HepG2 (cell line): ENCODE results near the gene SNRNP25. TPM values are rescaled to one million over a fixed set of nuclear protein-coding genes. Genes with fewer than 3 reads are reported as not detected.

Experiments
- ARNT ChIP-seq: fragments of 450-650 bp; IDR thresholded peaks from 2 replicates; pipeline ENCODE4 v1.6.1; 2017
- CENPBD1 ChIP-seq: sonication (generic); formaldehyde crosslinking; IDR thresholded peaks from 2 replicates; pipeline ENCODE4 v1.8.0; 2022; ENCODE audit warnings: missing genetic modification reagents, low read depth, mild to moderate bottlenecking, borderline replicate concordance
- CREB3 ChIP-seq: sonication (generic); formaldehyde crosslinking; IDR thresholded peaks from 2 replicates; pipeline ENCODE4 v1.5.0; 2020; ENCODE audit warnings: missing genetic modification reagents
- FOXM1 ChIP-seq: sonication (generic); formaldehyde crosslinking; IDR thresholded peaks from 2 replicates; pipeline ENCODE4 v1.5.0; 2020; ENCODE audit warnings: missing genetic modification reagents
- GLI4 ChIP-seq: sonication (generic); formaldehyde crosslinking; IDR thresholded peaks from 2 replicates; pipeline ENCODE4 v1.5.1; 2020; ENCODE audit warnings: missing genetic modification reagents, mild to moderate bottlenecking, moderate library complexity, borderline replicate concordance
- GLMP ChIP-seq: sonication (generic); formaldehyde crosslinking; IDR thresholded peaks from 2 replicates; pipeline ENCODE4 v1.9.0; 2021; ENCODE audit warnings: missing genetic modification reagents, mild to moderate bottlenecking, borderline replicate concordance
- HNRNPUL1 ChIP-seq: fragments of 200-400 bp; formaldehyde crosslinking; IDR thresholded peaks from 2 replicates; pipeline ENCODE4 v1.6.1; 2017; ENCODE audit warnings: low read depth, mild to moderate bottlenecking, low read length, moderate library complexity
- REST ChIP-seq, 2 experiments: IDR thresholded peaks; 2 replicates each; pipeline ENCODE4 v1.6.1; 2011 to 2012; ENCODE audit warnings: low read length in 2 of 2, borderline replicate concordance in 1 of 2, low read depth in 1 of 2, mild to moderate bottlenecking in 1 of 2, moderate library complexity in 1 of 2
- TCF12 ChIP-seq, 2 experiments: fragments of 450-650 bp in 1 of 2; sonication (generic) in 1 of 2; formaldehyde crosslinking in 1 of 2; IDR thresholded peaks; 2 replicates each; pipeline versions ENCODE4 v1.6.1 to v1.8.0; 2017 to 2022; ENCODE audit warnings: antibody characterized with exemption in 1 of 2, mild to moderate bottlenecking in 1 of 2, missing genetic modification reagents in 1 of 2, moderate library complexity in 1 of 2
- TSC22D2 ChIP-seq: sonication (generic); formaldehyde crosslinking; IDR thresholded peaks from 2 replicates; pipeline ENCODE4 v1.5.1; 2020; ENCODE audit warnings: missing genetic modification reagents, mild to moderate bottlenecking, borderline replicate concordance
- ZFP37 ChIP-seq: sonication (generic); formaldehyde crosslinking; IDR thresholded peaks from 2 replicates; pipeline ENCODE4 v1.4.0; 2020; ENCODE audit warnings: missing genetic modification reagents, borderline replicate concordance
- ZFP91 ChIP-seq: sonication (generic); formaldehyde crosslinking; IDR thresholded peaks from 2 replicates; pipeline ENCODE4 v1.9.0; 2022; ENCODE audit warnings: missing genetic modification reagents, mild to moderate bottlenecking, borderline replicate concordance
- ZHX1 ChIP-seq: sonication (generic); formaldehyde crosslinking; IDR thresholded peaks from 2 replicates; pipeline ENCODE4 v1.8.1; 2022; ENCODE audit warnings: low read depth, mild to moderate bottlenecking, missing genetic modification reagents
- ZNF143 ChIP-seq: sonication (generic); formaldehyde crosslinking; IDR thresholded peaks from 2 replicates; pipeline ENCODE4 v1.4.0; 2020; ENCODE audit warnings: missing genetic modification reagents
- ZNF234 ChIP-seq: sonication (generic); formaldehyde crosslinking; conservative IDR thresholded peaks from 2 replicates; pipeline ENCODE4 v1.5.1; 2020; ENCODE audit warnings: mild to moderate bottlenecking, missing genetic modification reagents
- ZNF781 ChIP-seq: sonication (generic); formaldehyde crosslinking; IDR thresholded peaks from 2 replicates; pipeline ENCODE4 v1.5.1; 2020; ENCODE audit warnings: borderline replicate concordance, mild to moderate bottlenecking, missing genetic modification reagents; ENCODE audit errors: not compliant biosample characterization
- polyA plus RNA-seq, 8 experiments: library from polyadenylated mRNA; depleted of rRNA in 3 of 8; stranded (reverse) in 7 of 8; unstranded in 1 of 8; fragments of >200 nt; fragmentation: Illumina TruSeq in 4 of 8; extraction: Trizol in 4 of 8; gene quantifications; 2 replicates each; pipeline versions ENCODE4 v1.2.1 to v1.2.3, GENCODE V29; 2011 to 2016; ENCODE audit warnings: low read depth in 4 of 8, missing spikeins in 1 of 8, mixed read lengths in 1 of 8; ENCODE audit not compliant: insufficient read depth in 1 of 8
- total RNA-seq, 5 experiments: library from RNA; depleted of rRNA; stranded (reverse); fragments of >200 nt; fragmentation: Illumina TruSeq; extraction: Trizol; gene quantifications; 2 replicates each; pipeline ENCODE4 v1.2.3, GENCODE V29; 2016; ENCODE audit warnings: low read depth in 1 of 5

SNRNP25 gene
- total and polyA plus RNA-seq, 2 of the 13 experiments (the other 11 are each of a cell fraction or from before 2014, with no cell fraction given), result 34.1 to 97.4 TPM

GRCh38 chr16:72561-73548 lies 19.2 kb downstream of the SNRNP25 start, which contains the start of gene RHBDF1 (continued):
- TF ChIP-seq HNRNPUL1 (no peak), CREB3 (CRISPR knock-in tag) (no peak), TSC22D2 (no peak), GLMP (no peak), ZNF143 (no peak), ZNF781 (CRISPR knock-in tag) (no peak), ZHX1 (CRISPR knock-in tag) (no peak), FOXM1 (CRISPR knock-in tag) (no peak), ZNF234 (CRISPR knock-in tag) (no peak), TCF12 (IDR thresholded peaks at IDR 0.05) (no peak), TCF12 (CRISPR knock-in tag; IDR thresholded peaks at IDR 0.05) (no peak), GLI4 (no peak), CENPBD1 (CRISPR knock-in tag) (no peak), ARNT (no peak), ZFP91 (CRISPR knock-in tag) (peak; percentile 25; the same call in 1 of the 2 replicates), REST (IDR thresholded peaks at IDR 0.05; ENCODE audit: borderline replicate concordance in 1 of 2, low read depth in 1 of 2, low read length in 2 of 2) (no peak), ZFP37 (no peak)
